ENCODE data around the gene TMEM130. TPM values are rescaled to one million over a fixed set of nuclear protein-coding genes. Genes with fewer than 3 reads are reported as not detected.

The TMEM130 gene
- total RNA-seq, 1 experiment from 2014 or later: 1.7 TPM

DNA sequence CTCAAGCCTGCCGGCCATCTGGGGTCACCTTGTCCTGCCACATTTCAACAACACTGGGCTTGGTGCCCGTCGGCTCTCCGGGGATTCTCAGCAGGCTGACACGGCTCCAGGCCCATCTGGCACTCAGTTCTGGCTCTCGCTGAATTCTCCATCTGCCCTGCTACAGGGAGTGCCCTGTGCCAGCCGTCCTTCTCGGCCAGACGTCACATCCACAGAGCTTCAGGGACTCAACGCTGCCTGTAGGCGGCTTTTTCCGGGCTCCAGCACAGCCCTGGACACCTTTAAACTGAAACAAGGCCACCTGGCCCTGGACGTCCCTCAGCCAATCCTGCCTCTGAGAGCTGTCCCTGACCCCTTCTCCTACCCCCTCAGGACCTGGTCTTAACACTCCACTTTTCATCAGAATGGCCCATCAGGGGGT is 43.0 kb downstream of the TMEM130 start:
- no peak overlapping the region for H3K4me2 ChIP-seq (ENCODE audit: insufficient read depth, insufficient read length, low read length)
- H3K4me1 ChIP-seq (ENCODE audit: insufficient read depth, low read length): peaks cover 3% of the 10 kb centered on the region; the same call in 1 of the 2 replicates
- H3T11ph ChIP-seq (ENCODE audit: low read length): no peak overlapping the region
- peak; percentile 33 for TF ChIP-seq CTCF (conservative IDR thresholded peaks at IDR 0.05)
- no peaks in the 10 kb centered on the region for H3K79me2 ChIP-seq (ENCODE audit: insufficient read depth, low read length)
- no CpG with 5 or more reads among the region's 13 CpGs for WGBS (ENCODE audit: extremely low coverage, insufficient read length, low lambda C conversion rate)
- H2BK15ac ChIP-seq (ENCODE audit: low read depth, low read length): no peak overlapping the region
- H2BK120ac ChIP-seq (ENCODE audit: low read depth, low read length, poor library complexity, severe bottlenecking): no peak overlapping the region
- H3K9me3 ChIP-seq (ENCODE audit: control insufficient read depth, low read depth, low read length): no peaks in the 10 kb centered on the region
- H3K23me2 ChIP-seq (ENCODE audit: insufficient read length, low read depth, low read length, poor library complexity, severe bottlenecking): no peaks in the 10 kb centered on the region
- H3K4me1 Mint-ChIP-seq: peaks cover 19 to 31% of the 10 kb centered on the region in 2 experiments
- H4K8ac ChIP-seq (replicated peaks; ENCODE audit: insufficient read length, low read depth, low read length): no peak overlapping the region
- H3K9me3 Mint-ChIP-seq: no peaks in the 10 kb centered on the region
- no peak overlapping the region for H4K91ac ChIP-seq (ENCODE audit: insufficient read length, low read depth, low read length)
- H3K27me3 Mint-ChIP-seq (ENCODE audit: low read depth): peaks cover 6% of the 10 kb centered on the region
- no peak overlapping the region for H2AFZ ChIP-seq (ENCODE audit: low read length)
- H3K4ac ChIP-seq (ENCODE audit: low read depth, low read length): no peak overlapping the region
- H2BK20ac ChIP-seq (ENCODE audit: low read depth, low read length, poor library complexity, severe bottlenecking): no peak overlapping the region
- no peak overlapping the region for H4K5ac ChIP-seq (ENCODE audit: insufficient read length, low read depth, low read length)
- H3K4me3 Mint-ChIP-seq: peak overlapping the region in 1 of 2 experiments; percentile 36; a peak in 1 of 5 replicates
- H3K27ac Mint-ChIP-seq: peak overlapping the region in 2 of 3 experiments; percentile 66 to 94; a peak in 2 of 7 replicates
- H3K56ac ChIP-seq (ENCODE audit: insufficient read length, low read depth, low read length): no peak overlapping the region
- peak overlapping the region; percentile 71 for H3K14ac ChIP-seq (ENCODE audit: insufficient read depth, low read length)
- no peak overlapping the region for H2BK12ac ChIP-seq (ENCODE audit: insufficient read length, low read depth, low read length)
- H2BK5ac ChIP-seq (ENCODE audit: insufficient read length, low read length): no peak overlapping the region
- H3K79me1 ChIP-seq (ENCODE audit: insufficient read depth, low read depth, low read length, poor library complexity, severe bottlenecking): no peaks in the 10 kb centered on the region
- peak; percentile 63 for DNase-seq
- H3K23ac ChIP-seq (ENCODE audit: insufficient read length, low read depth, low read length): no peak overlapping the region
- peak overlapping the region; percentile 32 for H3K18ac ChIP-seq (ENCODE audit: insufficient read length, low read depth, low read length)
- no peaks in the 10 kb centered on the region for H3K27me3 ChIP-seq (ENCODE audit: insufficient read depth, low read length)
- peaks cover 0 to 7% (median 2%) of the 10 kb centered on the region in 3 experiments; a peak in 3 of 7 replicates for H3K36me3 Mint-ChIP-seq (ENCODE audit: insufficient read depth in 1 of 3, low read depth in 3 of 3)
- H3K9ac ChIP-seq (ENCODE audit: extremely low read depth, insufficient read length, low read length): no peak overlapping the region
- no peaks in the 10 kb centered on the region for H4K20me1 ChIP-seq (ENCODE audit: control insufficient read depth, insufficient read depth, insufficient read length)
- H2AK5ac ChIP-seq (ENCODE audit: insufficient read length, low read length): no peak overlapping the region
- no peak overlapping the region for H3K27ac ChIP-seq (ENCODE audit: insufficient read length, low read depth, low read length)
